A673 (cell line): ENCODE data around the gene PALMD. TPM values are rescaled to one million over a fixed set of nuclear protein-coding genes. Genes with fewer than 3 reads are reported as not detected.
A peak's percentile ranks its signal among the peaks of the same experiment; 100 is the strongest.

Experiments
- BruUV-seq: library from RNA; stranded (reverse); fragments of 400-500 nt; replicated peaks from 2 replicates; lab custom pipeline; 2021; lab: Mats Ljungman, UMichigan
- CTCF ChIA-PET: fragments of 300-600 bp; sonication (Branson Sonifier 250); formaldehyde crosslinking; loops from one replicate; lab custom pipeline; 2022; ENCODE audit warnings: antibody characterized with exemption; lab: Charles Lee
- POLR2A ChIA-PET: fragments of 300-600 bp; sonication (Branson Sonifier 250); formaldehyde crosslinking; loops from one replicate; lab custom pipeline; 2022; ENCODE audit warnings: antibody characterized with exemption; ENCODE audit not compliant: low non-redundant PET; lab: Charles Lee
- DNase-seq: peaks from one replicate; pipeline ENCODE4 v3.0.0-alpha.2; 2015; ENCODE audit warnings: low spot score
- H3K27ac ChIP-seq: fragments of 200-600 bp; sonication (generic); 2 replicates; pipeline ENCODE4 v1.5.1; 2016; ENCODE audit warnings: mixed run types, low read depth, mild to moderate bottlenecking, mixed read lengths, antibody characterized with exemption, low read length; ENCODE audit not compliant: poor library complexity, severe bottlenecking
- H3K27me3 ChIP-seq: fragments of 200-600 bp; sonication (generic); replicated peaks from 2 replicates; pipeline ENCODE4 v1.6.1; 2017; ENCODE audit warnings: mixed run types, low read depth, mild to moderate bottlenecking, mixed read lengths, antibody characterized with exemption, low read length; ENCODE audit not compliant: insufficient read depth, poor library complexity
- H3K36me3 ChIP-seq: fragments of 200-600 bp; sonication (generic); 2 replicates; pipeline ENCODE4 v1.6.1; 2016; ENCODE audit warnings: mixed run types, mild to moderate bottlenecking, mixed read lengths, antibody characterized with exemption, low read length; ENCODE audit not compliant: insufficient read depth, poor library complexity, severe bottlenecking
- H3K4me1 ChIP-seq: fragments of 200-600 bp; sonication (generic); 2 replicates; pipeline ENCODE4 v1.6.1; 2017; ENCODE audit warnings: mixed run types, mild to moderate bottlenecking, mixed read lengths, antibody characterized with exemption, low read length; ENCODE audit not compliant: insufficient read depth, poor library complexity, severe bottlenecking
- H3K4me3 ChIP-seq: fragments of 200-600 bp; sonication (generic); 2 replicates; pipeline ENCODE4 v1.5.1; 2016; ENCODE audit warnings: low read depth, mixed run types, mild to moderate bottlenecking, mixed read lengths, low read length; ENCODE audit not compliant: poor library complexity, severe bottlenecking
- H3K9me3 ChIP-seq: fragments of 200-600 bp; sonication (generic); 2 replicates; pipeline ENCODE4 v1.6.1; 2016; ENCODE audit warnings: mixed run types, low read depth, mild to moderate bottlenecking, mixed read lengths, antibody characterized with exemption, low read length; ENCODE audit not compliant: poor library complexity, severe bottlenecking
- CTCF ChIP-seq: fragments of 300-800, 200-600 bp; sonication (generic); conservative IDR thresholded peaks from 2 replicates; pipeline ENCODE4 v1.5.1; 2017; ENCODE audit warnings: low read depth, mild to moderate bottlenecking, antibody characterized with exemption, low read length, moderate library complexity, mixed read lengths
- EZH2 ChIP-seq: fragments of 200-600 bp; sonication (generic); IDR thresholded peaks from 2 replicates; pipeline ENCODE4 v1.6.1; 2017; ENCODE audit warnings: borderline replicate concordance, low read depth, mild to moderate bottlenecking, mixed read lengths, antibody characterized with exemption, low read length; ENCODE audit not compliant: poor library complexity, severe bottlenecking
- intact Hi-C: fragments of 100-400 bp; cut with micrococcal nuclease; formaldehyde crosslinking; loops from one replicate; pipeline ENCODE4 v1.10.0; 2022; ENCODE audit not compliant: unreplicated experiment
- total RNA-seq: library from RNA; stranded (reverse); gene quantifications from 2 replicates; pipeline ENCODE4 v1.2.3, GENCODE V29; 2021

Gene PALMD
- total RNA-seq, 1 experiment from 2014 or later = not detected

- ChIA-PET POLR2A (no interaction called here), CTCF (no interaction called here)
- TF ChIP-seq CTCF = no peak
- TF ChIP-seq EZH2 = no peak
- no peaks in the 10 kb centered on the region for H3K9me3 ChIP-seq
- H3K4me3 ChIP-seq = no peak overlapping the region
- H3K27me3 ChIP-seq = no peaks in the 10 kb centered on the region
- intact Hi-C loops = loop anchor here (10.0 kb wide), 4 partner anchors 210 to 950 kb away; no protein-coding TSS in a partner anchor
- H3K27ac ChIP-seq = no peak overlapping the region
- peak; percentile 14 for DNase-seq
- H3K4me1 ChIP-seq = no peaks in the 10 kb centered on the region
- no TSS peak for BruUV-seq
- no peaks in the 10 kb centered on the region for H3K36me3 ChIP-seq
Observed at GRCh38 chr1:99704356-99704816, 58.5 kb downstream of the PALMD start.

GRCh38 chr1:99705385-99705784 is 59.5 kb downstream of the PALMD start:
- TF ChIP-seq CTCF = no peak
- TF ChIP-seq EZH2 = no peak
- no peaks in the 10 kb centered on the region for H3K36me3 ChIP-seq
- H3K4me3 ChIP-seq = no peak overlapping the region
- no peak overlapping the region for H3K27ac ChIP-seq
- intact Hi-C loops = loop anchor here (10.0 kb wide), 4 partner anchors 211 to 951 kb away; no protein-coding TSS in a partner anchor
- H3K9me3 ChIP-seq = no peaks in the 10 kb centered on the region
- H3K27me3 ChIP-seq = no peaks in the 10 kb centered on the region
- H3K4me1 ChIP-seq = no peaks in the 10 kb centered on the region
- BruUV-seq = no TSS peak
- ChIA-PET POLR2A (no interaction called here), CTCF (interaction anchor here (0.6 kb wide), 1 partner anchor 714 kb away, joined by 4 read pairs; no protein-coding TSS in a partner anchor)
- no peak for DNase-seq

GRCh38 chr1:99707535-99708142 is 61.7 kb downstream of the PALMD start:
- Histone ChIP-seq H3K27ac (no peak overlapping the region), H3K36me3 (no peaks in the 10 kb centered on the region), H3K9me3 (no peaks in the 10 kb centered on the region), H3K4me3 (no peak overlapping the region), H3K27me3 (no peaks in the 10 kb centered on the region), H3K4me1 (no peaks in the 10 kb centered on the region)
- peak; percentile 92 for TF ChIP-seq CTCF
- TF ChIP-seq EZH2 = no peak
- intact Hi-C loops = loop anchor here (1.0 to 10.0 kb wide), 5 partner anchors 213 to 953 kb away; no protein-coding TSS in a partner anchor
- ChIA-PET POLR2A (no interaction called here), CTCF (interaction anchor here (0.9 kb wide), 1 partner anchor 527 kb away, joined by 5 read pairs; no protein-coding TSS in a partner anchor)
- no TSS peak for BruUV-seq
- peak; percentile 73 for DNase-seq
